ENCODE measurements around the gene GRID2. TPM values are rescaled to one million over a fixed set of nuclear protein-coding genes. Genes with fewer than 3 reads are reported as not detected.

The GRID2 gene
- total and polyA plus RNA-seq, 10 of the 15 experiments (the other 5 are each of a cell fraction or from before 2014, with no cell fraction given), result not detected

GRCh38 chr4:92885632-92886031, 581.9 kb downstream of the GRID2 start:
- Histone ChIP-seq H3K4me3 (no peak overlapping the region), H3K4me1 (ENCODE audit: control insufficient read depth, insufficient read depth, low read length) (no peaks in the 10 kb centered on the region), H4K20me1 (ENCODE audit: control insufficient read depth, insufficient read depth) (no peaks in the 10 kb centered on the region), H2AFZ (ENCODE audit: control insufficient read depth, low read depth, low read length) (no peak overlapping the region), H3K4me2 (ENCODE audit: control insufficient read depth, insufficient read depth) (no peak overlapping the region), H3K79me2 (ENCODE audit: control insufficient read depth, insufficient read depth, low read length) (no peaks in the 10 kb centered on the region), H3K9ac (ENCODE audit: control insufficient read depth, insufficient read depth, low read length) (no peak overlapping the region), H3K27ac (ENCODE audit: control insufficient read depth, insufficient read depth) (no peak overlapping the region), H3K9me3 (replicated peaks; ENCODE audit: control insufficient read depth, insufficient read depth, low read length) (no peaks in the 10 kb centered on the region), H3K36me3 (ENCODE audit: control insufficient read depth in 2 of 2, insufficient read depth in 2 of 2, low read length in 1 of 2) (no peaks in the 10 kb centered on the region), H3K27me3 (replicated peaks in 1 of 2; ENCODE audit: control insufficient read depth in 2 of 2, insufficient read depth in 2 of 2, low read length in 1 of 2) (no peaks in the 10 kb centered on the region)
- TF ChIP-seq EED (IDR thresholded peaks at IDR 0.05; ENCODE audit: low read depth) (no peak), PML (IDR thresholded peaks at IDR 0.05; ENCODE audit: low read length) (no peak), RAD21 (IDR thresholded peaks at IDR 0.05; ENCODE audit: insufficient read depth, low read depth, low read length) (no peak), E2F4 (IDR thresholded peaks at IDR 0.05; ENCODE audit: low read depth, low read length) (no peak), ATF3 (IDR thresholded peaks at IDR 0.05; ENCODE audit: borderline replicate concordance, extremely low read depth, low read depth, low read length) (no peak), FOXM1 (IDR thresholded peaks at IDR 0.05; ENCODE audit: low read depth, low read length) (no peak), MTA2 (IDR thresholded peaks at IDR 0.05; ENCODE audit: low read depth) (no peak), GABPA (IDR thresholded peaks at IDR 0.05; ENCODE audit: low read depth) (no peak), BRCA1 (IDR thresholded peaks at IDR 0.05; ENCODE audit: low read depth, low read length) (no peak), JUNB (IDR thresholded peaks at IDR 0.05) (no peak), BCL11A (IDR thresholded peaks at IDR 0.05; ENCODE audit: low read depth, low read length) (no peak), NFXL1 (IDR thresholded peaks at IDR 0.05; ENCODE audit: borderline replicate concordance) (no peak), ETV6 (conservative IDR thresholded peaks at IDR 0.05 in 1 of 2, IDR thresholded peaks at IDR 0.05 in 1 of 2; ENCODE audit: borderline replicate concordance in 1 of 2, low read depth in 1 of 2) (no peak), SPI1 (IDR thresholded peaks at IDR 0.05; ENCODE audit: borderline replicate concordance, insufficient read depth, low read depth, low read length) (no peak), ATF7 (IDR thresholded peaks at IDR 0.05; ENCODE audit: low read depth) (no peak), GATAD2B (conservative IDR thresholded peaks at IDR 0.05; ENCODE audit: low read depth) (no peak)
- TF ChIP-seq, protein P1, sequence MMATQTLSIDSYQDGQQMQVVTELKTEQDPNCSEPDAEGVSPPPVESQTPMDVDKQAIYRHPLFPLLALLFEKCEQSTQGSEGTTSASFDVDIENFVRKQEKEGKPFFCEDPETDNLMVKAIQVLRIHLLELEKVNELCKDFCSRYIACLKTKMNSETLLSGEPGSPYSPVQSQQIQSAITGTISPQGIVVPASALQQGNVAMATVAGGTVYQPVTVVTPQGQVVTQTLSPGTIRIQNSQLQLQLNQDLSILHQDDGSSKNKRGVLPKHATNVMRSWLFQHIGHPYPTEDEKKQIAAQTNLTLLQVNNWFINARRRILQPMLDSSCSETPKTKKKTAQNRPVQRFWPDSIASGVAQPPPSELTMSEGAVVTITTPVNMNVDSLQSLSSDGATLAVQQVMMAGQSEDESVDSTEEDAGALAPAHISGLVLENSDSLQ (IDR thresholded peaks at IDR 0.05), result no peak
- TF ChIP-seq, protein P2, sequence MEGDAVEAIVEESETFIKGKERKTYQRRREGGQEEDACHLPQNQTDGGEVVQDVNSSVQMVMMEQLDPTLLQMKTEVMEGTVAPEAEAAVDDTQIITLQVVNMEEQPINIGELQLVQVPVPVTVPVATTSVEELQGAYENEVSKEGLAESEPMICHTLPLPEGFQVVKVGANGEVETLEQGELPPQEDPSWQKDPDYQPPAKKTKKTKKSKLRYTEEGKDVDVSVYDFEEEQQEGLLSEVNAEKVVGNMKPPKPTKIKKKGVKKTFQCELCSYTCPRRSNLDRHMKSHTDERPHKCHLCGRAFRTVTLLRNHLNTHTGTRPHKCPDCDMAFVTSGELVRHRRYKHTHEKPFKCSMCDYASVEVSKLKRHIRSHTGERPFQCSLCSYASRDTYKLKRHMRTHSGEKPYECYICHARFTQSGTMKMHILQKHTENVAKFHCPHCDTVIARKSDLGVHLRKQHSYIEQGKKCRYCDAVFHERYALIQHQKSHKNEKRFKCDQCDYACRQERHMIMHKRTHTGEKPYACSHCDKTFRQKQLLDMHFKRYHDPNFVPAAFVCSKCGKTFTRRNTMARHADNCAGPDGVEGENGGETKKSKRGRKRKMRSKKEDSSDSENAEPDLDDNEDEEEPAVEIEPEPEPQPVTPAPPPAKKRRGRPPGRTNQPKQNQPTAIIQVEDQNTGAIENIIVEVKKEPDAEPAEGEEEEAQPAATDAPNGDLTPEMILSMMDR (IDR thresholded peaks at IDR 0.05 in 2 of 3, conservative IDR thresholded peaks at IDR 0.05 in 1 of 3; ENCODE audit: control insufficient read depth in 2 of 3, extremely low read depth in 1 of 3, insufficient read depth in 1 of 3, low read depth in 3 of 3, low read length in 3 of 3), result no peak
- TF ChIP-seq, protein P3, sequence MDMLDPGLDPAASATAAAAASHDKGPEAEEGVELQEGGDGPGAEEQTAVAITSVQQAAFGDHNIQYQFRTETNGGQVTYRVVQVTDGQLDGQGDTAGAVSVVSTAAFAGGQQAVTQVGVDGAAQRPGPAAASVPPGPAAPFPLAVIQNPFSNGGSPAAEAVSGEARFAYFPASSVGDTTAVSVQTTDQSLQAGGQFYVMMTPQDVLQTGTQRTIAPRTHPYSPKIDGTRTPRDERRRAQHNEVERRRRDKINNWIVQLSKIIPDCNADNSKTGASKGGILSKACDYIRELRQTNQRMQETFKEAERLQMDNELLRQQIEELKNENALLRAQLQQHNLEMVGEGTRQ (IDR thresholded peaks at IDR 0.05; ENCODE audit: borderline replicate concordance, low read depth, low read length), result no peak
- TF ChIP-seq, protein P4, sequence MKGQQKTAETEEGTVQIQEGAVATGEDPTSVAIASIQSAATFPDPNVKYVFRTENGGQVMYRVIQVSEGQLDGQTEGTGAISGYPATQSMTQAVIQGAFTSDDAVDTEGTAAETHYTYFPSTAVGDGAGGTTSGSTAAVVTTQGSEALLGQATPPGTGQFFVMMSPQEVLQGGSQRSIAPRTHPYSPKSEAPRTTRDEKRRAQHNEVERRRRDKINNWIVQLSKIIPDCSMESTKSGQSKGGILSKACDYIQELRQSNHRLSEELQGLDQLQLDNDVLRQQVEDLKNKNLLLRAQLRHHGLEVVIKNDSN (IDR thresholded peaks at IDR 0.05; ENCODE audit: borderline replicate concordance, extremely low read length, insufficient read depth, low read depth, low read length), result no peak
- in situ Hi-C loops (cut with MboI) (no loop called here), intact Hi-C loops (cut with micrococcal nuclease; ENCODE audit: unreplicated experiment) (no loop called here)
- FAIRE-seq (no peak), ATAC-seq (no peak), DNase-seq (ENCODE audit: low read depth, low spot score) (no peak)
- ChIA-PET SMC1A (ENCODE audit: uncharacterized antibody, unreplicated experiment) (no interaction called here), CTCF (no interaction called here), RAD21 (ENCODE audit: unreplicated experiment) (no interaction called here), POLR2A (no interaction called here)
- BruUV-seq (replicated peaks), result no TSS peak
- WGBS (ENCODE audit: insufficient coverage, insufficient replicate concordance, low lambda C conversion rate, missing lambda C conversion rate), result 52% methylated on average over 1 of the region's 1 CpG

Measured in GM12878 (cell line).